Activated CD4-positive, alpha-beta memory T cell treated with anti-CD3 and anti-CD28 coated beads for 36 hours (primary cell): ENCODE results near the gene PDZD2. TPM values are rescaled to one million over a fixed set of nuclear protein-coding genes. Genes with fewer than 3 reads are reported as not detected.

ENCODE experiments used
- CTCF ChIA-PET: fragments of 350-600 bp; sonication (Branson Sonifier 250); formaldehyde crosslinking; loops from one replicate; lab custom pipeline; 2021; ENCODE audit warnings: antibody characterized with exemption, inconsistent platforms; lab: Charles Lee
- POLR2A ChIA-PET: fragments of 350-600 bp; sonication (Branson Sonifier 250); formaldehyde crosslinking; loops from one replicate; lab custom pipeline; 2021; ENCODE audit warnings: antibody characterized with exemption; lab: Charles Lee
- DNase-seq: peaks from one replicate; pipeline ENCODE4 v3.0.0-alpha.2; 2020
- H3K27ac Mint-ChIP-seq: one replicate; pipeline ENCODE4 v1.8.0; 2021; ENCODE audit warnings: mixed read lengths
- H3K27me3 Mint-ChIP-seq: one replicate; pipeline ENCODE4 v1.8.0; 2021; ENCODE audit warnings: mixed read lengths
- H3K36me3 Mint-ChIP-seq: one replicate; pipeline ENCODE4 v1.8.0; 2021; ENCODE audit warnings: mixed read lengths
- H3K4me1 Mint-ChIP-seq: one replicate; pipeline ENCODE4 v1.8.0; 2021; ENCODE audit warnings: low read depth, mixed read lengths
- H3K4me3 Mint-ChIP-seq: one replicate; pipeline ENCODE4 v1.8.0; 2021; ENCODE audit warnings: mild to moderate bottlenecking, mixed read lengths
- H3K9me3 Mint-ChIP-seq: one replicate; pipeline ENCODE4 v1.8.0; 2021; ENCODE audit warnings: mixed read lengths
- intact Hi-C: fragments of 100-400 bp; cut with micrococcal nuclease; formaldehyde crosslinking; loops from one replicate; pipeline ENCODE4 v1.15.1; 2023
- total RNA-seq, 2 experiments: library from RNA; stranded (reverse); gene quantifications; one replicate each; pipeline ENCODE4 v1.2.3, GENCODE V29; 2021

PDZD2 gene
- total RNA-seq, 2 experiments from 2014 or later = not detected

GRCh38 chr5:31617867-31618266 is 21.1 kb upstream of the PDZD2 start:
- H3K9me3 Mint-ChIP-seq = no peaks in the 10 kb centered on the region

GRCh38 chr5:31620026-31620425 is 18.9 kb upstream of the PDZD2 start:
- intact Hi-C loops = no loop called here
- no peaks in the 10 kb centered on the region for H3K9me3 Mint-ChIP-seq
- no peak for DNase-seq
- H3K4me1 Mint-ChIP-seq = no peaks in the 10 kb centered on the region
- no peak overlapping the region for H3K4me3 Mint-ChIP-seq
- no peaks in the 10 kb centered on the region for H3K36me3 Mint-ChIP-seq
- peaks cover 24% of the 10 kb centered on the region for H3K27me3 Mint-ChIP-seq
- no peak overlapping the region for H3K27ac Mint-ChIP-seq
- CTCF ChIA-PET = no interaction called here
- POLR2A ChIA-PET = no interaction called here

More at GRCh38 chr5:31617867-31618266, 21.1 kb upstream of the PDZD2 start:
- ChIA-PET POLR2A (no interaction called here), CTCF (interaction anchor here (1.0 kb wide), 1 partner anchor 18 kb away, joined by 3 read pairs; no protein-coding TSS in a partner anchor)
- no peak for DNase-seq
- H3K27me3 Mint-ChIP-seq = peaks cover 24% of the 10 kb centered on the region
- H3K36me3 Mint-ChIP-seq = no peaks in the 10 kb centered on the region
- intact Hi-C loops = no loop called here
- H3K4me1 Mint-ChIP-seq = no peaks in the 10 kb centered on the region
- no peak overlapping the region for H3K4me3 Mint-ChIP-seq
- no peak overlapping the region for H3K27ac Mint-ChIP-seq

DNA sequence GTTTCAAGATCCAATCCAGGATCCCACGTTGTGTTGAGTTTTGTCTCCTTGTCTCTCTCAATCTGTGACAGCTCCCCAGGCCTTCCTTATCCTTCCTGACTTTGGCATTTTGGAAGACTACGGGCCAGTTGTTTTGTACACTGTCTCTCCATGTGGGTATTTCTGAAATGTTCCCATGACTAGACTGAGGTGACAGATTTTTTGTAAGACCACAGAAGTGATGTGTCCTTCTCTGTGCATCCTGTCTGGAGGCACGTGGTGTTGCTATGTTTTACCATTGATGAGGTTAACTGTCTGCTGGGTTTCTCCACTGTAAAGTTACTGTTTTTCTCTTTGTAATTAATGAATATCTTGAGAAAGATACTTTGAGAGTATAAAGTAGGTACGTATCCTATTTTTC is 15.7 kb upstream of the PDZD2 start:
- Mint-ChIP-seq H3K9me3 (no peaks in the 10 kb centered on the region), H3K27ac (no peak overlapping the region), H3K4me3 (no peak overlapping the region), H3K36me3 (no peaks in the 10 kb centered on the region), H3K4me1 (no peaks in the 10 kb centered on the region), H3K27me3 (peaks cover 15% of the 10 kb centered on the region)
- intact Hi-C loops = no loop called here
- ChIA-PET CTCF (no interaction called here), POLR2A (no interaction called here)
- DNase-seq = no peak

DNA sequence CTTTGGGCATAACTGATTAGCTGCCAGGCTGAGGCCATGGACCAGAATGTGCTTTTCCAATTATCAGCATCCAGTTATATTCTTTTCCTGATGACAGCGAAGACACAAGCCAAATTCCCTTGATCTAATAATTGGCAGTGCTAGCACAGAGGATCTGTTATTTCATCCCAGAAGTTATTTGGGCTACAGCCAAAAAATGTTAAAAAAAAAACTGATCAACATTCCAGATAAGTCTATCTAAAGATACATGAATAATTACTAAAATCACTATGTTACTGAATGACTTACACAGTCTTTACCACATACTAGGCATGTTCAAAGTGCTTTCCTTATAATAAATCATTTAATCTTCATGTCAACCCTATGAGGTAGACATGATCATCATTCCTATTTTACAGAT is 13.5 kb upstream of the PDZD2 start:
- ChIA-PET POLR2A (no interaction called here), CTCF (no interaction called here)
- intact Hi-C loops = no loop called here
- Mint-ChIP-seq H3K4me1 (no peaks in the 10 kb centered on the region), H3K27ac (no peak overlapping the region), H3K27me3 (peaks cover 6% of the 10 kb centered on the region), H3K36me3 (no peaks in the 10 kb centered on the region), H3K4me3 (no peak overlapping the region), H3K9me3 (no peaks in the 10 kb centered on the region)
- DNase-seq = no peak

GRCh38 chr5:31626156-31626555 is 12.8 kb upstream of the PDZD2 start:
- DNase-seq = no peak
- no peaks in the 10 kb centered on the region for H3K4me1 Mint-ChIP-seq
- no peak overlapping the region for H3K27ac Mint-ChIP-seq
- peaks cover 9% of the 10 kb centered on the region for H3K27me3 Mint-ChIP-seq
- no peaks in the 10 kb centered on the region for H3K36me3 Mint-ChIP-seq
- CTCF ChIA-PET = no interaction called here
- H3K4me3 Mint-ChIP-seq = no peak overlapping the region
- intact Hi-C loops = no loop called here
- H3K9me3 Mint-ChIP-seq = no peaks in the 10 kb centered on the region
- POLR2A ChIA-PET = no interaction called here

GRCh38 chr5:31626604-31627234 is 12.2 kb upstream of the PDZD2 start:
- no peaks in the 10 kb centered on the region for H3K9me3 Mint-ChIP-seq
- no peaks in the 10 kb centered on the region for H3K36me3 Mint-ChIP-seq
- CTCF ChIA-PET = no interaction called here
- H3K27ac Mint-ChIP-seq = no peak overlapping the region
- peaks cover 9% of the 10 kb centered on the region for H3K27me3 Mint-ChIP-seq
- POLR2A ChIA-PET = no interaction called here
- intact Hi-C loops = no loop called here
- no peaks in the 10 kb centered on the region for H3K4me1 Mint-ChIP-seq
- no peak overlapping the region for H3K4me3 Mint-ChIP-seq
- no peak for DNase-seq

GRCh38 chr5:31630931-31631330 is 8.0 kb upstream of the PDZD2 start:
- Mint-ChIP-seq H3K36me3 (no peaks in the 10 kb centered on the region), H3K4me3 (no peak overlapping the region), H3K9me3 (no peaks in the 10 kb centered on the region), H3K27me3 (peaks cover 11% of the 10 kb centered on the region), H3K4me1 (no peaks in the 10 kb centered on the region), H3K27ac (no peak overlapping the region)
- no peak for DNase-seq
- ChIA-PET CTCF (no interaction called here), POLR2A (interaction anchor here (0.6 kb wide), 1 partner anchor 26 kb away, joined by 3 read pairs; no protein-coding TSS in a partner anchor)
- intact Hi-C loops = no loop called here

- H3K9me3 Mint-ChIP-seq = no peaks in the 10 kb centered on the region
- CTCF ChIA-PET = no interaction called here
- no peak overlapping the region for H3K4me3 Mint-ChIP-seq
- no peak overlapping the region for H3K27ac Mint-ChIP-seq
- no peaks in the 10 kb centered on the region for H3K4me1 Mint-ChIP-seq
- DNase-seq = no peak
- peaks cover 9% of the 10 kb centered on the region for H3K27me3 Mint-ChIP-seq
- intact Hi-C loops = no loop called here
- no peaks in the 10 kb centered on the region for H3K36me3 Mint-ChIP-seq
- POLR2A ChIA-PET = no interaction called here
These were observed 6.5 kb upstream of the PDZD2 start for GRCh38 chr5:31632460-31632859.

DNA sequence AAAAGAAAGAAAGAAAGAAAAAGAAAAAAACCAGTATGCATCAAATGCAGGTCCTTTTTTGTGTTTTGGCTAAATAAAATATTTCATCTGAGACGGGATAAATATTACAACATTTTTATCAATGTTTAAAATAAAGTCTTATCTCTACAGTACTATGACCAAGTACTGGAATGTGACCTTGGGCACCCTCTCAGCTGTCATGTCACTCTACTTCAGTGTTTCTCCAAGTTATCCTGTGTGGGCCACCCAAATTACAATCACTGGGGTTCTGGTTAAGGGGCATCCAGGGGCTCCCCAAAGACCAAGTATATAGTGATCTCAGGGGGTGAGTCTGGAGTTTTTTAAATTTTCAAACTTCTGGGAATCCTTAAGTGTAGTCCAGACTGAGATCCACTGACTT is 3.5 kb upstream of the PDZD2 start:
- intact Hi-C loops = no loop called here
- CTCF ChIA-PET = no interaction called here
- POLR2A ChIA-PET = no interaction called here

GRCh38 chr5:31637851-31638250 is 1.1 kb upstream of the PDZD2 start:
- intact Hi-C loops = no loop called here
- DNase-seq = no peak
- peaks cover 10% of the 10 kb centered on the region for H3K4me1 Mint-ChIP-seq
- H3K27ac Mint-ChIP-seq = no peak overlapping the region
- H3K36me3 Mint-ChIP-seq = no peaks in the 10 kb centered on the region
- POLR2A ChIA-PET = interaction anchor here (0.6 kb wide), 1 partner anchor 93 kb away, joined by 4 read pairs; no protein-coding TSS in a partner anchor
- CTCF ChIA-PET = interaction anchor here (1.5 to 1.6 kb wide), 3 partner anchors 45 to 455 kb away, joined by 4 to 12 read pairs (median 6); partner anchors contain the start of genes C5orf22 and DROSHA
- peaks cover 14% of the 10 kb centered on the region for H3K27me3 Mint-ChIP-seq
- H3K9me3 Mint-ChIP-seq = no peaks in the 10 kb centered on the region
- no peak overlapping the region for H3K4me3 Mint-ChIP-seq

More for the DNA sequence above, 3.5 kb upstream of the PDZD2 start:
- no peak for DNase-seq
- Mint-ChIP-seq H3K4me3 (no peak overlapping the region), H3K9me3 (no peaks in the 10 kb centered on the region), H3K36me3 (no peaks in the 10 kb centered on the region), H3K4me1 (peaks cover 10% of the 10 kb centered on the region), H3K27ac (no peak overlapping the region), H3K27me3 (peaks cover 16% of the 10 kb centered on the region)

DNA sequence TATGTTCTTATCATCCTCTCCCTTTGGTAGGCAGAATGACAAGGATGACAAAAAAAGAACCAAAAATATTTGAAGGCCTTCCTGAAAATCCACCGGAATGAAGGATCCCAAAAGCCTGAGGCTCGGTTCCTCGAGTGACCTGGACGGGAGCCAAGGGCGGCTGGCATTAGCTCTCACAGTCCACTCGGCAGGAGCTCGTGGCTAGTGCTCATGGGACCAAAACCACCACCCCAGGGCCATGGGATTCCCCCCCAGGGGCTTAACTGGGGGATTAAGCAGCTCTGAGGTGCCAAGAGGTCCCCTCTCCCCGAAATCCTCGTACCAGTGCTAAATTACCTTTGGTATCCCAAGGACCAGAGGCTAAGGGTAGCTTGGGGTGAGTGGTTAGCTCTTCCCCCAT is 586 bp upstream of the PDZD2 start:
- Mint-ChIP-seq H3K27ac (no peak overlapping the region), H3K36me3 (no peaks in the 10 kb centered on the region), H3K27me3 (peaks cover 14% of the 10 kb centered on the region), H3K9me3 (no peaks in the 10 kb centered on the region), H3K4me3 (peak overlapping the region; percentile 71), H3K4me1 (peaks cover 10% of the 10 kb centered on the region)
- ChIA-PET POLR2A (no interaction called here), CTCF (interaction anchor here (1.5 to 1.6 kb wide), 4 partner anchors 13 to 455 kb away, joined by 4 to 12 read pairs (median 5); partner anchors contain the start of genes C5orf22 and DROSHA)
- intact Hi-C loops = no loop called here
- DNase-seq = no peak

DNA sequence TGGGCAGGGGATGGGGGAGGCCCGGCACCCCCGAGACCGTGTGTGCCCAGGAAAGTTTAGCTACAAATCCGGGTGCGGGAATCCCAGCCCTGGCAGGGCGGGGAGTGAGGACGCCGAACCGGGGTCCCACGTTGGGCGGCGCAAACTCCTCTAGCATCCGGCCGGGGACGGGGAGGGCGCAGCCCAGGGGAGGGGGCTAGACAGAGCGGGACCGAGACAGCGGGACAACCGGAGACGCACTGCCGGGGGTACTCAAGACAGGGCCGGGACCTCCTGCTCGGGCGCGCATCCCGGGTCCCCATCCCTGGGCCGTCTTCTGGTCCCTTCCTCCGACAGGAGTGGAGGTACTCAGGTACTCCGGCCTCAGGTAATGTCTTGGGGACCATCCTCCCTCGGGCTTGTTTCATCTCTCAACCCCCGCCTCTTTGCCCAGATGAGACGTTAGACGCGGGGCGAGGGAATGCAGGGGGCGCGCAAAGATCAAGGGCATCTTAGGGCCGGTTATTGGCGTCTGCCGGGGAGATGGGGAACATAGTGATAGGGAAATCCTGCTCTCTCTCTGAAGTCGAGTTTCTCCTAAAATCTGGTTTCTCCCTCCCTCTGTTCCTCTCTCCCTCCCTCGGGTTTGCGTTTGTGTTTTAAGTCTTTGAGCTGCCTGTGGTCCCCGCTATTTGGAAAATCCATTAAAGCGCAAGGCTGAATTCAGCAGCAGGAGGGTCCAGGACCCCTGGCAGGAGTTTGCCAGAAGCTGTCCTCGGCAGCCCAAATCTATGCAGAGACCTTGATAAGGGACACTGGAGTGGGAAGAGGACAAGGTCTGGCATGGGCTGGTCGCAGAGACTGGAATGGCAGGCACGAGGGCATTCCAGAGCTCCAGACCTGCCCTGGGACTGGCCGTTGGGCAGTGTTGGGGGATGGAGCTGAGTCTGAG is 815 bp downstream of the PDZD2 start:
- Mint-ChIP-seq H3K9me3 (no peaks in the 10 kb centered on the region), H3K27ac (no peak overlapping the region), H3K4me1 (peaks cover 10% of the 10 kb centered on the region), H3K4me3 (peak overlapping the region; percentile 7), H3K36me3 (no peaks in the 10 kb centered on the region), H3K27me3 (peaks cover 11% of the 10 kb centered on the region)
- CTCF ChIA-PET = interaction anchor here (0.7 to 1.6 kb wide), 7 partner anchors 11 to 486 kb away, joined by 3 to 12 read pairs (median 4); partner anchors contain the start of genes C5orf22 and DROSHA
- POLR2A ChIA-PET = no interaction called here
- DNase-seq = peak; percentile 12
- intact Hi-C loops = no loop called here
